Neuron (in vitro differentiated cells): ENCODE data around the gene INTS11.
A peak's percentile ranks its signal among the peaks of the same experiment; 100 is the strongest.

ENCODE experiments used
- H2AFZ ChIP-seq: one replicate; pipeline ENCODE4 v1.6.1; 2013; ENCODE audit warnings: low read depth, mild to moderate bottlenecking, inconsistent platforms, low read length, moderate library complexity
- H3K27me3 ChIP-seq: one replicate; pipeline ENCODE4 v1.6.1; 2013; ENCODE audit warnings: low read length; ENCODE audit not compliant: insufficient read depth
- H3K36me3 ChIP-seq: one replicate; pipeline ENCODE4 v1.6.1; 2013; ENCODE audit warnings: low read length; ENCODE audit not compliant: insufficient read depth
- H3K4me1 ChIP-seq: one replicate; pipeline ENCODE4 v1.6.1; 2013; ENCODE audit warnings: low read length; ENCODE audit not compliant: insufficient read depth
- H3K4me3 ChIP-seq: 2 replicates; pipeline ENCODE4 v1.5.1; 2013; ENCODE audit warnings: mild to moderate bottlenecking, low read length, moderate library complexity
- H3K9me3 ChIP-seq: one replicate; pipeline ENCODE4 v1.6.1; 2013; ENCODE audit warnings: low read length

The INTS11 gene

GRCh38 chr1:1335283-1335682 is 10.8 kb upstream of the INTS11 start:
- Histone ChIP-seq H3K27me3 (no peaks in the 10 kb centered on the region), H3K4me3 (no peak overlapping the region), H2AFZ (no peak overlapping the region), H3K9me3 (no peaks in the 10 kb centered on the region), H3K4me1 (peaks cover 12% of the 10 kb centered on the region), H3K36me3 (peaks cover 18% of the 10 kb centered on the region)

DNA sequence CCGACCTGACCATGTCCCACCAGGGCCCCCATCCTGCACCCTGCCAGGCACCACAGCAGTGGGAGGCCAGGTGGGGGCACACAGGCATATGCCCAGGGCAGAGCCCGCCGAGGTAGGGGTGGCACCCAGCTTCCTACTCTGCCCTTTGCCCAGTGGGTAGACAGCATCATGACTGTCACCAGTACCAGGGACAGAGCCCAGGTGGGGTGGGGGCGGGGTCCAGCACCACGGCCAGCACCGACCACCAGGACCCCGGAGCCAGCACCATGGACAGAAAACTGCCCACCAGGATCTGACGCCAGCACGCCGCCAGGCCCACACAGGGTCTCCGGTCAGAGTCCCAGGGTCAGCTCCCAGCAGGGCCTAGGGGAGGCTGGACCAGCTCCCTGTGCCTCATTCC is 10.4 kb upstream of the INTS11 start:
- peaks cover 12% of the 10 kb centered on the region for H3K4me1 ChIP-seq
- H3K36me3 ChIP-seq, result peaks cover 17% of the 10 kb centered on the region
- H2AFZ ChIP-seq, result no peak overlapping the region
- no peaks in the 10 kb centered on the region for H3K9me3 ChIP-seq
- no peak overlapping the region for H3K4me3 ChIP-seq
- no peaks in the 10 kb centered on the region for H3K27me3 ChIP-seq

GRCh38 chr1:1333551-1334241 is 9.2 kb upstream of the INTS11 start:
- no peaks in the 10 kb centered on the region for H3K9me3 ChIP-seq
- H3K36me3 ChIP-seq, result peaks cover 11% of the 10 kb centered on the region
- H2AFZ ChIP-seq, result no peak overlapping the region
- peaks cover 12% of the 10 kb centered on the region for H3K4me1 ChIP-seq
- H3K4me3 ChIP-seq, result no peak overlapping the region
- no peaks in the 10 kb centered on the region for H3K27me3 ChIP-seq

DNA sequence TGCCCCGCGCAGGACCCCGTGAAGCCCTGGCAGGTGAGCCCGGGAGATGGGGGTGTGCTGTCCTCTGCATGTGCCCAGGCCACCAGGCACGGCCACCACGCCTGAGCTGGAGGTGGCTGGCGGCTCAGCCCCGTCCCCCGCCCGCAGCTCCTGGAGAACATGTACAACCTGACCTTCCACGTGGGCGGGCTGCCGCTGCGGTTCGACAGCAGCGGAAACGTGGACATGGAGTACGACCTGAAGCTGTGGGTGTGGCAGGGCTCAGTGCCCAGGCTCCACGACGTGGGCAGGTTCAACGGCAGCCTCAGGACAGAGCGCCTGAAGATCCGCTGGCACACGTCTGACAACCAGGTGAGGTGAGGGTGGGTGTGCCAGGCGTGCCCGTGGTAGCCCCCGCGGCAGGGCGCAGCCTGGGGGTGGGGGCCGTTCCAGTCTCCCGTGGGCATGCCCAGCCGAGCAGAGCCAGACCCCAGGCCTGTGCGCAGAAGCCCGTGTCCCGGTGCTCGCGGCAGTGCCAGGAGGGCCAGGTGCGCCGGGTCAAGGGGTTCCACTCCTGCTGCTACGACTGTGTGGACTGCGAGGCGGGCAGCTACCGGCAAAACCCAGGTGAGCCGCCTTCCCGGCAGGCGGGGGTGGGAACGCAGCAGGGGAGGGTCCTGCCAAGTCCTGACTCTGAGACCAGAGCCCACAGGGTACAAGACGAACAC is 8.5 kb upstream of the INTS11 start:
- Histone ChIP-seq H2AFZ (no peak overlapping the region), H3K4me3 (no peak overlapping the region), H3K4me1 (peaks cover 12% of the 10 kb centered on the region), H3K9me3 (no peaks in the 10 kb centered on the region), H3K36me3 (peaks cover 9% of the 10 kb centered on the region), H3K27me3 (no peaks in the 10 kb centered on the region)

- H3K36me3 ChIP-seq, result peaks cover 12% of the 10 kb centered on the region
- H3K4me3 ChIP-seq, result no peak overlapping the region
- H2AFZ ChIP-seq, result no peak overlapping the region
- no peaks in the 10 kb centered on the region for H3K27me3 ChIP-seq
- no peaks in the 10 kb centered on the region for H3K9me3 ChIP-seq
- peaks cover 12% of the 10 kb centered on the region for H3K4me1 ChIP-seq
These were observed 7.7 kb upstream of the INTS11 start for GRCh38 chr1:1332031-1332755.

GRCh38 chr1:1331068-1331965 is 6.9 kb upstream of the INTS11 start, which contains the start of gene TAS1R3:
TAS1R3 (plus strand) TSS chr1:1331280; CDS start chr1:1331346, 66 bp downstream.
- H3K4me3 ChIP-seq, result no peak within 1 kb of the TSS
- peaks cover 16% of the 10 kb centered on the region for H3K36me3 ChIP-seq
- no peak within 1 kb of the TSS for H2AFZ ChIP-seq
- no peaks in the 10 kb centered on the region for H3K27me3 ChIP-seq
- peaks cover 12% of the 10 kb centered on the region for H3K4me1 ChIP-seq
- H3K9me3 ChIP-seq, result no peaks in the 10 kb centered on the region

- H3K27me3 ChIP-seq, result no peaks in the 10 kb centered on the region
- H3K4me1 ChIP-seq, result peaks cover 18% of the 10 kb centered on the region
- H2AFZ ChIP-seq, result no peak overlapping the region
- H3K36me3 ChIP-seq, result peaks cover 16% of the 10 kb centered on the region
- no peak overlapping the region for H3K4me3 ChIP-seq
- H3K9me3 ChIP-seq, result no peaks in the 10 kb centered on the region
These were observed 6.1 kb upstream of the INTS11 start for GRCh38 chr1:1330366-1331067.

- Histone ChIP-seq H3K36me3 (peaks cover 16% of the 10 kb centered on the region), H3K27me3 (no peaks in the 10 kb centered on the region), H3K4me3 (no peak overlapping the region), H2AFZ (no peak overlapping the region), H3K4me1 (peaks cover 24% of the 10 kb centered on the region), H3K9me3 (no peaks in the 10 kb centered on the region)
These were observed 5.1 kb upstream of the INTS11 start for GRCh38 chr1:1329304-1330210.

DNA sequence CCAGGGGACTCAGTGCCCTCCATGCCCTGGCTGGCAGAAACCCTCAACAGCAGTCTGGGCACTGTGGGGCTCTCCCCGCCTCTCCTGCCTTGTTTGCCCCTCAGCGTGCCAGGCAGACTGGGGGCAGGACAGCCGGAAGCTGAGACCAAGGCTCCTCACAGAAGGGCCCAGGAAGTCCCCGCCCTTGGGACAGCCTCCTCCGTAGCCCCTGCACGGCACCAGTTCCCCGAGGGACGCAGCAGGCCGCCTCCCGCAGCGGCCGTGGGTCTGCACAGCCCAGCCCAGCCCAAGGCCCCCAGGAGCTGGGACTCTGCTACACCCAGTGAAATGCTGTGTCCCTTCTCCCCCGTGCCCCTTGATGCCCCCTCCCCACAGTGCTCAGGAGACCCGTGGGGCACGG is 3.8 kb upstream of the INTS11 start:
- Histone ChIP-seq H3K27me3 (no peaks in the 10 kb centered on the region), H3K4me3 (no peak overlapping the region), H2AFZ (no peak overlapping the region), H3K36me3 (peaks cover 16% of the 10 kb centered on the region), H3K4me1 (peaks cover 28% of the 10 kb centered on the region), H3K9me3 (no peaks in the 10 kb centered on the region)

DNA sequence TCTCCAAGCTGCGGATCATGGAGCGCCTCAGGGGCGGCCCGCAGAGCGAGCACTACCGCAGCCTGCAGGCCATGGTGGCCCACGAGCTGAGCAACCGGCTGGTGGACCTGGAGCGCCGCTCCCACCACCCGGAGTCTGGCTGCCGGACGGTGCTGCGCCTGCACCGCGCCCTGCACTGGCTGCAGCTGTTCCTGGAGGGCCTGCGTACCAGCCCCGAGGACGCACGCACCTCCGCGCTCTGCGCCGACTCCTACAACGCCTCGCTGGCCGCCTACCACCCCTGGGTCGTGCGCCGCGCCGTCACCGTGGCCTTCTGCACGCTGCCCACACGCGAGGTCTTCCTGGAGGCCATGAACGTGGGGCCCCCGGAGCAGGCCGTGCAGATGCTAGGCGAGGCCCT is 2.8 kb upstream of the INTS11 start:
- H3K4me3 ChIP-seq, result no peak overlapping the region
- no peaks in the 10 kb centered on the region for H3K9me3 ChIP-seq
- no peaks in the 10 kb centered on the region for H3K27me3 ChIP-seq
- H3K36me3 ChIP-seq, result peaks cover 16% of the 10 kb centered on the region
- peaks cover 34% of the 10 kb centered on the region for H3K4me1 ChIP-seq
- H2AFZ ChIP-seq, result no peak overlapping the region

- H3K4me3 ChIP-seq, result peak overlapping the region; percentile 98
- H3K27me3 ChIP-seq, result no peaks in the 10 kb centered on the region
- H2AFZ ChIP-seq, result no peak overlapping the region
These were observed 1.7 kb upstream of the INTS11 start for GRCh38 chr1:1326075-1326605.

More at GRCh38 chr1:1326075-1326605, 1.7 kb upstream of the INTS11 start:
- peaks cover 16% of the 10 kb centered on the region for H3K36me3 ChIP-seq
- H3K4me1 ChIP-seq, result peaks cover 30% of the 10 kb centered on the region
- H3K9me3 ChIP-seq, result no peaks in the 10 kb centered on the region
